H1 (cell line): ENCODE results near the gene GSK3B. TPM values are rescaled to one million over a fixed set of nuclear protein-coding genes. Genes with fewer than 3 reads are reported as not detected.

Experiments used
- CHD7 ChIP-seq: fragments of 300-600 bp; sonication (generic); IDR thresholded peaks from 2 replicates; pipeline ENCODE4 v1.7.1; 2012; ENCODE audit warnings: low read length, moderate library complexity, mild to moderate bottlenecking, inconsistent platforms; ENCODE audit not compliant: insufficient replicate concordance
- E2F6 ChIP-seq: IDR thresholded peaks from 2 replicates; pipeline ENCODE4 v1.6.1; 2012; ENCODE audit warnings: inconsistent platforms
- GTF2F1 ChIP-seq: IDR thresholded peaks from 2 replicates; pipeline ENCODE4 v1.6.1; 2012; ENCODE audit warnings: low read depth, low read length, improper control_type of control experiment, borderline replicate concordance
- KDM1A ChIP-seq: fragments of 200-600, 300-600 bp; sonication (generic); IDR thresholded peaks from 2 replicates; pipeline ENCODE4 v1.7.1; 2016; ENCODE audit warnings: mild to moderate bottlenecking, low read length, borderline replicate concordance
- polyA plus RNA-seq, 7 experiments: library from polyadenylated mRNA; depleted of rRNA in 3 of 7; stranded (reverse) in 5 of 7; unstranded in 2 of 7; fragments of >200 nt in 5 of 7; fragments of 200-250 nt in 2 of 7; gene quantifications; 1 replicate in 5 of 7; 2 replicates in 1 of 7; 4 replicates in 1 of 7; pipeline versions ENCODE4 v1.2.1 to v1.2.3, GENCODE V29; 2011 to 2013; ENCODE audit warnings: missing spikeins in 2 of 7, mixed read lengths in 2 of 7
- total RNA-seq: library from RNA; stranded (reverse); fragmentation: NEBNext Ultra II Directional; extraction: Animal tissue kit (Norgen Biotek cat#: 25700); gene quantifications from 2 replicates; pipeline ENCODE4 v1.2.1, GENCODE V29; 2021

The GSK3B gene
- total and polyA plus RNA-seq, 2 of the 8 experiments (the other 6 are each of a cell fraction or from before 2014, with no cell fraction given) = 24.2 to 50.7 TPM

DNA sequence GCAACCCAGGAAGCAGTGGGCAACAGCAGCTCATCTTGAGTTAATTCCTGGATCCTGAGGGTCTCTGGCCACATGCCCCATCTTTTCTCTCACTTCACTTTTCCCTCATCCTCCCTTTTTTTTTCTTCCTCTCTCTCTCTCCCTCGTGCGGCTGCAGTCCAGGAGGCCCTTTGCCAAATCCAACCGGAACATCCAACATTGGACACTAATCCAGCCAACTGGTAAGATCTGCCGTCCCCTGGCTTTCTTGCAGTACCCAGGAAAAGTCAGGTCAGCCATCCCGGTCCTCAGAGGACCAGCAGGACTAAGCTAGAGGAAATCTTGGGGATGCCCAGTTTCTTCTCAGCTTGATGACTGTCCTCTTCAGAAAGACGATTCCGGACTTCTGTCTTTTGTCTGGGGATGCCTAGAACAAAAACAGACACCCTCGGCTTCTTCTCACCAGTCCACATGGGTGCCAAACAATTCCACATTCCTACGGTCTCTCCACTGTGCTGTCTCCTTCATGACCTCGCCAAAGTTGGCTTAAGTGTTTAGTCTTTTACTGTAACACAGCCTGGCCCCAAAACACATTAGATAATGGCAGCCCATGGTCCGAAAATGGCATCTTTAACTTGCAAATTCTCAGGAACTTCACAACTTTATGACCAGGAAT, 115.6 kb downstream of the GSK3B start (continued):
- no peak for TF ChIP-seq CHD7
- TF ChIP-seq GTF2F1 = no peak
- TF ChIP-seq KDM1A = no peak
- no peak for TF ChIP-seq E2F6
